NT2/D1 (cell line): Measurements from ENCODE around the gene TEAD4.
A peak's percentile ranks its signal among the peaks of the same experiment; 100 is the strongest.

Source experiments
- DNase-seq: peaks from one replicate; pipeline ENCODE4 v3.0.0-alpha.2; 2011; ENCODE audit warnings: low read depth, low spot score
- H3K27me3 ChIP-seq: 2 replicates; pipeline ENCODE4 v1.6.0; 2011; ENCODE audit warnings: mild to moderate bottlenecking; ENCODE audit not compliant: insufficient read length, insufficient read depth
- H3K36me3 ChIP-seq: 2 replicates; pipeline ENCODE4 v1.6.1; 2011; ENCODE audit warnings: mild to moderate bottlenecking, low read length, mixed read lengths; ENCODE audit not compliant: insufficient read depth, insufficient read length
- H3K4me1 ChIP-seq: 2 replicates; pipeline ENCODE4 v1.5.1; 2011; ENCODE audit not compliant: insufficient read depth, insufficient read length
- H3K4me3 ChIP-seq: 2 replicates; pipeline ENCODE4 v1.5.1; 2011; ENCODE audit warnings: low read depth; ENCODE audit not compliant: insufficient read length
- H3K9ac ChIP-seq: 2 replicates; pipeline ENCODE4 v1.6.0; 2011; ENCODE audit warnings: low read depth; ENCODE audit not compliant: insufficient read length
- H3K9me3 ChIP-seq: 2 replicates; pipeline ENCODE4 v1.5.1; 2011; ENCODE audit warnings: mild to moderate bottlenecking, low read length; ENCODE audit not compliant: insufficient read depth
- SUZ12 ChIP-seq: IDR thresholded peaks from 2 replicates; pipeline ENCODE4 v1.6.1; 2011; ENCODE audit not compliant: insufficient read length, insufficient read depth; ENCODE audit errors: extremely low read depth
- YY1 ChIP-seq: IDR thresholded peaks from 2 replicates; pipeline ENCODE4 v1.6.1; 2011; ENCODE audit not compliant: insufficient read length, insufficient read depth
- ZNF274 ChIP-seq: IDR thresholded peaks from 2 replicates; pipeline ENCODE4 v1.6.1; 2011; ENCODE audit warnings: mild to moderate bottlenecking, low read depth, low read length

The TEAD4 gene

GRCh38 chr12:3034067-3034750, 75.0 kb downstream of the TEAD4 start:
- peaks cover 30% of the 10 kb centered on the region for H3K4me1 ChIP-seq
- no peak for TF ChIP-seq ZNF274
- no peak for TF ChIP-seq YY1
- no peak overlapping the region for H3K4me3 ChIP-seq
- peaks cover 94% of the 10 kb centered on the region for H3K36me3 ChIP-seq
- H3K27me3 ChIP-seq = no peaks in the 10 kb centered on the region
- H3K9ac ChIP-seq = no peak overlapping the region
- peak; percentile 92 for DNase-seq
- H3K9me3 ChIP-seq = no peaks in the 10 kb centered on the region

- Histone ChIP-seq H3K4me1 (peaks cover 30% of the 10 kb centered on the region), H3K4me3 (no peak overlapping the region), H3K27me3 (no peaks in the 10 kb centered on the region), H3K9ac (peak overlapping the region; percentile 14), H3K36me3 (peaks cover 94% of the 10 kb centered on the region), H3K9me3 (no peaks in the 10 kb centered on the region)
- no peak for DNase-seq
- TF ChIP-seq ZNF274 (no peak), YY1 (no peak), SUZ12 (no peak)
Measured at GRCh38 chr12:3035171-3035570, 76.0 kb downstream of the TEAD4 start.

GRCh38 chr12:3035815-3036702, 76.9 kb downstream of the TEAD4 start:
- Histone ChIP-seq H3K27me3 (no peaks in the 10 kb centered on the region), H3K4me3 (no peak overlapping the region), H3K9me3 (no peaks in the 10 kb centered on the region), H3K36me3 (peaks cover 94% of the 10 kb centered on the region), H3K4me1 (peaks cover 30% of the 10 kb centered on the region), H3K9ac (peak overlapping the region; percentile 14)
- DNase-seq = no peak
- TF ChIP-seq ZNF274 (no peak), SUZ12 (no peak), YY1 (no peak)

DNA sequence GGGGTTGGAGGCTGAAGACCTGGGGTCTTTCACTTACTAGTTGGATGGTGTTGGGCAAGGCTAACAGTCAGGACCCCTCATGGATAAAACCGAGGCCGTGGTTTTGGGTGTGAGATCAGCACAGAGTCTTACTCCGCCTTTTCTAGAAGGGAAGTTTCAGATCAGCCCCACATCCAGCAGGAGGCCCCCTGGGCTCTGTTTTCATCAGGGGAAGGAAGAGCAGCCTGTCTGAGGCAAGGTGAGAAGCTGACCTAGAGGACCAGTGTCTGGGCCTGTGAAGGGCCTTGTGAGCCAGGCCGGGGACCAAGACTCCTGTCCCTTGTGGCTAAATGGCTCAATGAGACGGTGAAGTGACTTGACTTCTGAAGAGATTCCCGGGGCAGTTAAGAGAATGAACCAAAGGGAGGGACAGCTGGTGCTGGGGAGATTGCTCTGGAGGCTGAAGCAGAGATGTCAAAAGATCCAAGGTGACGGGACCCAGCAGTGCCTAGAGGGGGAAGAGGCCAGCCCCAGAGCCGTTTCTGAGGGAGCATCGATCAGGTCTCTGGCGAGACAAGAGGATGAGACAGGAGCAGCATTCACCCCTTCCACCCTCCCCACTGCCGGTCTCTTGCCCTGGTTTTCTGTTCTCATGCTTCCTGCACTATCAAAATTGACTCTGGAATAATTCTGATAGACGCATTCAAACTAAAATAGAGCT, 77.9 kb downstream of the TEAD4 start:
- Histone ChIP-seq H3K9me3 (no peaks in the 10 kb centered on the region), H3K9ac (peak overlapping the region; percentile 14), H3K4me3 (no peak overlapping the region), H3K27me3 (no peaks in the 10 kb centered on the region), H3K36me3 (peaks cover 92% of the 10 kb centered on the region), H3K4me1 (peaks cover 34% of the 10 kb centered on the region)
- no peak for TF ChIP-seq SUZ12
- no peak for TF ChIP-seq YY1
- no peak for TF ChIP-seq ZNF274
- no peak for DNase-seq

- H3K27me3 ChIP-seq = no peaks in the 10 kb centered on the region
- H3K36me3 ChIP-seq = peaks cover 92% of the 10 kb centered on the region
- H3K9ac ChIP-seq = no peak overlapping the region
- TF ChIP-seq YY1 (no peak), SUZ12 (no peak), ZNF274 (no peak)
- H3K4me3 ChIP-seq = no peak overlapping the region
- no peaks in the 10 kb centered on the region for H3K9me3 ChIP-seq
- no peak for DNase-seq
- H3K4me1 ChIP-seq = peaks cover 26% of the 10 kb centered on the region
Measured at GRCh38 chr12:3038166-3038565, 79.0 kb downstream of the TEAD4 start.

GRCh38 chr12:3038926-3039510, 79.8 kb downstream of the TEAD4 start:
- H3K27me3 ChIP-seq = no peaks in the 10 kb centered on the region
- TF ChIP-seq YY1 (no peak), SUZ12 (no peak), ZNF274 (no peak)
- peaks cover 92% of the 10 kb centered on the region for H3K36me3 ChIP-seq
- H3K4me3 ChIP-seq = no peak overlapping the region
- H3K9me3 ChIP-seq = no peaks in the 10 kb centered on the region
- peaks cover 19% of the 10 kb centered on the region for H3K4me1 ChIP-seq
- no peak for DNase-seq
- H3K9ac ChIP-seq = no peak overlapping the region
